ENCODE results near the gene OR13C8. TPM values are rescaled to one million over a fixed set of nuclear protein-coding genes. Genes with fewer than 3 reads are reported as not detected.

Gene OR13C8
- total RNA-seq, 1 donor from 2014 or later = not detected

DNA sequence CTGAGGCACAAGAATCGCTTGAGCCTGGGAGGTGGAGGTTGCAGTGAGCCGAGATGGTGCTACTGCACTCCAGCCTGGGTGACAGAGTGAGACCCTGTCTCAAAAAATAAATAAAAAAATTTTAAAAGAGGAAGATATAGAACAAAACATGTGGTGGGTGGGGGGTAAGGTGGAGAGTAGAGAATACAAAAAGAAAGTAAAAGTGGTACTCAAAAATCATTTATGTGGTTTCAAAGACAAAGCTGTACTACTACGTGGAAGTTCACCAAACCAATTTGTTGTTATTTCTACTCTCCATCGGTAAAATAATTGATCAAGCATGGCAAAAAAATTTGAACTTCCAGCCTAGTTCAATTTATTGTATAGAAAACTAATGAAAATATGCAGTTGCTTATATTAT is 24.3 kb upstream of the OR13C8 start:
- no peaks in the 10 kb centered on the region for H3K9me3 Mint-ChIP-seq
- TF ChIP-seq, protein P1, sequence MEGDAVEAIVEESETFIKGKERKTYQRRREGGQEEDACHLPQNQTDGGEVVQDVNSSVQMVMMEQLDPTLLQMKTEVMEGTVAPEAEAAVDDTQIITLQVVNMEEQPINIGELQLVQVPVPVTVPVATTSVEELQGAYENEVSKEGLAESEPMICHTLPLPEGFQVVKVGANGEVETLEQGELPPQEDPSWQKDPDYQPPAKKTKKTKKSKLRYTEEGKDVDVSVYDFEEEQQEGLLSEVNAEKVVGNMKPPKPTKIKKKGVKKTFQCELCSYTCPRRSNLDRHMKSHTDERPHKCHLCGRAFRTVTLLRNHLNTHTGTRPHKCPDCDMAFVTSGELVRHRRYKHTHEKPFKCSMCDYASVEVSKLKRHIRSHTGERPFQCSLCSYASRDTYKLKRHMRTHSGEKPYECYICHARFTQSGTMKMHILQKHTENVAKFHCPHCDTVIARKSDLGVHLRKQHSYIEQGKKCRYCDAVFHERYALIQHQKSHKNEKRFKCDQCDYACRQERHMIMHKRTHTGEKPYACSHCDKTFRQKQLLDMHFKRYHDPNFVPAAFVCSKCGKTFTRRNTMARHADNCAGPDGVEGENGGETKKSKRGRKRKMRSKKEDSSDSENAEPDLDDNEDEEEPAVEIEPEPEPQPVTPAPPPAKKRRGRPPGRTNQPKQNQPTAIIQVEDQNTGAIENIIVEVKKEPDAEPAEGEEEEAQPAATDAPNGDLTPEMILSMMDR (IDR thresholded peaks at IDR 0.05) = no peak
- H3K4me1 Mint-ChIP-seq = no peaks in the 10 kb centered on the region
- no peaks in the 10 kb centered on the region for H3K27me3 Mint-ChIP-seq
- DNase-seq (no peak), ATAC-seq (ENCODE audit: low read depth) (no peak)
- POLR2A ChIA-PET = no interaction called here
- no peak overlapping the region for H3K4me3 Mint-ChIP-seq
- CTCF ChIA-PET = no interaction called here
- intact Hi-C loops (cut with micrococcal nuclease) = no loop called here
- H3K36me3 Mint-ChIP-seq (ENCODE audit: low read depth) = no peaks in the 10 kb centered on the region
- no peak overlapping the region for H3K27ac Mint-ChIP-seq

DNA sequence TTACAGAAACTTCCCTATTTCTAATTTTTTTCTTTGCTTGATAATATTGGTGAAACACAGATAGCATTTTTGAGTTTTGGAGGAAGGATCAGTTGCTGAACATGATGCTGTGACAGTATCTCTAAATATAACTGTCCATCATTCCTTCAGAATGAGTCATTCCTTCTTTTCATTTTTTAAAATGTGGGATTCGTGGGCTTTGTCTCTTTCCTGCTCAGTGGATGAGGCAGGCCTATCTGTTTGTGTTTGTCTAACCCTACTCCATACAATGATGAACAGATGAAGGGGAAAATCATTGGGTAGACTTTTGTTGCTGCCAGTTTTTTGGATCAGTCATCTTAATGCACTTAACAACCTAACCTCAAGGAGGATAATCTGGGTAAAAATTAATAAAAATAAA is 15.7 kb upstream of the OR13C8 start:
- Mint-ChIP-seq H3K9me3 (no peaks in the 10 kb centered on the region), H3K4me3 (no peak overlapping the region), H3K36me3 (ENCODE audit: low read depth) (no peaks in the 10 kb centered on the region), H3K27ac (no peak overlapping the region), H3K27me3 (no peaks in the 10 kb centered on the region), H3K4me1 (no peaks in the 10 kb centered on the region)
- intact Hi-C loops (cut with micrococcal nuclease) = no loop called here
- DNase-seq = no peak
- TF ChIP-seq, protein P1 (IDR thresholded peaks at IDR 0.05) = no peak
- no peak for ATAC-seq (ENCODE audit: low read depth)
- ChIA-PET POLR2A (no interaction called here), CTCF (no interaction called here)

DNA sequence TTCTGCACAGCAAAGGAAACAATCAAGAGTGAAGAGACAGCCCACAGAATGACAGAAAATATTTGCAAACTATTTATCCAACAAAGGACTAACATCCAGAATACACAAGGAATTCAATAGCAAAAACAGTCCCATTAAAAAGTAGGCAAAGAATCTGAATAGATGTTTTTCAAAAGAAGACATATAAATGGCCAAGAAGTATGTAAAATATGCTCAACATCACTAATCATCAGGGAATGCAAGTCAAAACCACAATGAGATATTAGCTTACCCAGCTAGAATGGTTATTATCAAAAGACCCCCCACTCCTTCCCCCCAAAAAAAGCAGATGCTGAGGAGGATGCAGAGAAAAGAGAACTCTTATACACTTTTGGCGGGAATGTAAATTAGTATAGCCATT is 13.4 kb upstream of the OR13C8 start:
- intact Hi-C loops (cut with micrococcal nuclease) = no loop called here
- TF ChIP-seq, protein P1 (IDR thresholded peaks at IDR 0.05) = no peak
- H3K36me3 Mint-ChIP-seq (ENCODE audit: low read depth) = no peaks in the 10 kb centered on the region
- no peaks in the 10 kb centered on the region for H3K27me3 Mint-ChIP-seq
- no peak for DNase-seq
- H3K4me3 Mint-ChIP-seq = no peak overlapping the region
- CTCF ChIA-PET = no interaction called here
- H3K9me3 Mint-ChIP-seq = peaks cover 8% of the 10 kb centered on the region
- POLR2A ChIA-PET = no interaction called here
- H3K27ac Mint-ChIP-seq = no peak overlapping the region
- no peak for ATAC-seq (ENCODE audit: low read depth)
- no peaks in the 10 kb centered on the region for H3K4me1 Mint-ChIP-seq

DNA sequence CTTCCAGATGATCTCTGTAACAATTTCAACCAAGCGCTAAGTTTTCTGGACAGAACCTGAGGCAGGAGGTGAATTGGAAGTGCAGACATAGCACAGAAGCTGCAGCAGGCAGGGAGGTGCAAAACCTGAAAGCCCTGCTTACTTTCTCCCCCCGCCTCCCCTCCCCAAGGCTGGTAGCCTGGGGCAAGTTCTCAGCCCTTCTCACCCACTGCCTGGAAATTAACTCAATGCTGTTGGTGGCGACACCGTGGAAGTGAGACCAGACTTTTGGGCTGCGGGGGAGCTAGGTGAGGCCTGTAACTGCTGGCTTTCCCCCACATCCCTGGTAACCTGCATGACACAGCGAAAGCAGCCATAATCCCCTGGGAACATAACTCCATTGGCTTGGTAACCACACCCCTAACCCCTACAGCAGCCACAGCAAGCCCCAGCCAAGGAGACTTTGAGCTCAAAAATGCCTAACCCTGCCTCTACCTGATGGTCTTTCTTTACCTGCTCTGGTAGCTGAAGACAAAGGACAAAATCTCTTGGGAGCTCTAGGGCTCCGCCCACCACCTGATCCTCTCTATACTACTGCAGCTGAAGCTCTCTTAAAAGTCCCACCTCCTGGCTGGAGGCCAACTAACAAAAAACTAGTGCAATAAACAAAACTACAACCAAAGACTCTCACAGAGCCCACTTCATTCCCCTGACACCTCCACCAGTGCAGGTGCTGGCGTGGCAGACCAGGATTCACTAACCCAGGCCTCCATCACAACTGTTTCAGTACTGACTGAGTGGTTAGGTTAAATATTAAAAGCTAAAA is 11.9 kb upstream of the OR13C8 start:
- ATAC-seq (ENCODE audit: low read depth) = no peak
- ChIA-PET CTCF (no interaction called here), POLR2A (no interaction called here)
- Mint-ChIP-seq H3K4me1 (no peaks in the 10 kb centered on the region), H3K27ac (no peak overlapping the region), H3K9me3 (peaks cover 8% of the 10 kb centered on the region), H3K27me3 (no peaks in the 10 kb centered on the region), H3K36me3 (ENCODE audit: low read depth) (no peaks in the 10 kb centered on the region), H3K4me3 (no peak overlapping the region)
- DNase-seq = no peak
- intact Hi-C loops (cut with micrococcal nuclease) = no loop called here
- TF ChIP-seq, protein P1 (IDR thresholded peaks at IDR 0.05) = no peak

DNA sequence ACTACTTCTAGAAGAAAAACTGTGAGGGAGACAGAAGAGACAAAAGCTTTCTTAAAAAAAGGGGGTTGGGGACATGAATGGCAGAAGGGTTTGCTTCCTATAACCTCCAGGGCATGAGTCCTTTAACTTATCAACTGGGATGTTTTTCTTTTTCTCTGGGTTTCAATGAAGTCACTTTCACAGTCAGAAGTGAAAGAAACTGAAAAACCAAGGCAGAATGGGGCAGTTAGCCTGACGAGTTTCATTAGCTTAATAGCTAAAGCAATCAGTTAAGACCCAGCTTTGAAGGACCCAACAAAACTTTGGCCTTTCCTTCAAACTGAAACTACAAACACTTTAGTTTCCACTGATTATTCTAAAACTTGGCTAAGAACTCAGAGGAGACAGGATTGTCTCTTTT is 4.6 kb upstream of the OR13C8 start:
- H3K36me3 Mint-ChIP-seq (ENCODE audit: low read depth) = no peaks in the 10 kb centered on the region
- ChIA-PET POLR2A (no interaction called here), CTCF (no interaction called here)
- intact Hi-C loops (cut with micrococcal nuclease) = no loop called here
- ATAC-seq (ENCODE audit: low read depth) (no peak), DNase-seq (no peak)
- TF ChIP-seq, protein P1 (IDR thresholded peaks at IDR 0.05) = no peak
- peaks cover 5% of the 10 kb centered on the region for H3K9me3 Mint-ChIP-seq
- H3K4me3 Mint-ChIP-seq = no peak overlapping the region
- H3K27ac Mint-ChIP-seq = no peak overlapping the region
- no peaks in the 10 kb centered on the region for H3K27me3 Mint-ChIP-seq
- no peaks in the 10 kb centered on the region for H3K4me1 Mint-ChIP-seq
